ENCODE results near the gene CDC42EP2. TPM values are rescaled to one million over a fixed set of nuclear protein-coding genes. Genes with fewer than 3 reads are reported as not detected.

The CDC42EP2 gene
- total RNA-seq, 4 donors from 2014 or later: 2.5 to 4.2 (median 3.4) TPM; not detected in 1

- WGBS, 2 donors: 89 to 92% methylated on average over 5 to 7 of the region's 7 CpGs
- TF ChIP-seq CTCF (IDR thresholded peaks at IDR 0.05) (no peak), POLR2A (IDR thresholded peaks at IDR 0.05) (no peak)
- no peak for DNase-seq (ENCODE audit: low spot score in 2 of 2)
- H3K4me3 ChIP-seq (ENCODE audit: low read depth, poor library complexity, severe bottlenecking): no peak overlapping the region
- intact Hi-C loops (cut with DNase I; ENCODE audit: low total_unique reads): no loop called here
These were observed 10.1 kb upstream of the CDC42EP2 start for GRCh38 chr11:65304613-65305012.

- intact Hi-C loops (cut with DNase I; ENCODE audit: low total_unique reads): no loop called here
- TF ChIP-seq CTCF (IDR thresholded peaks at IDR 0.05) (no peak), POLR2A (IDR thresholded peaks at IDR 0.05) (no peak)
- WGBS, 2 donors: 84 to 85% methylated on average over 16 to 17 of the region's 17 CpGs
These were observed 9.0 kb upstream of the CDC42EP2 start for GRCh38 chr11:65305501-65306268.

GRCh38 chr11:65307298-65308229, 7.1 kb upstream of the CDC42EP2 start:
- intact Hi-C loops (cut with DNase I; ENCODE audit: low total_unique reads): no loop called here
- WGBS, 2 donors: 80 to 86% methylated on average over 6 of the region's 6 CpGs
- H3K4me3 ChIP-seq (ENCODE audit: low read depth, poor library complexity, severe bottlenecking): no peak overlapping the region
- DNase-seq (ENCODE audit: low spot score in 2 of 2): no peak
- no peak for TF ChIP-seq POLR2A (IDR thresholded peaks at IDR 0.05)
- no peak for TF ChIP-seq CTCF (IDR thresholded peaks at IDR 0.05)

More at GRCh38 chr11:65305501-65306268, 9.0 kb upstream of the CDC42EP2 start:
- no peak for DNase-seq (ENCODE audit: low spot score in 2 of 2)
- H3K4me3 ChIP-seq (ENCODE audit: low read depth, poor library complexity, severe bottlenecking): no peak overlapping the region

GRCh38 chr11:65308281-65308891, 6.3 kb upstream of the CDC42EP2 start:
- no peak for DNase-seq (ENCODE audit: low spot score in 2 of 2)
- intact Hi-C loops (cut with DNase I; ENCODE audit: low total_unique reads): no loop called here
- 30% methylated on average over 7 of the region's 7 CpGs for whole genome bisulfite sequencing, 2 donors
- TF ChIP-seq POLR2A (IDR thresholded peaks at IDR 0.05) (no peak), CTCF (IDR thresholded peaks at IDR 0.05) (no peak)
- no peak overlapping the region for H3K4me3 ChIP-seq (ENCODE audit: low read depth, poor library complexity, severe bottlenecking)

- DNase-seq (ENCODE audit: low spot score in 2 of 2): no peak
- 47 to 52% methylated on average over 5 of the region's 5 CpGs for WGBS, 2 donors
- no peak overlapping the region for H3K4me3 ChIP-seq (ENCODE audit: low read depth, poor library complexity, severe bottlenecking)
- TF ChIP-seq CTCF (IDR thresholded peaks at IDR 0.05) (no peak), POLR2A (IDR thresholded peaks at IDR 0.05) (no peak)
- intact Hi-C loops (cut with DNase I; ENCODE audit: low total_unique reads): no loop called here
These were observed 5.7 kb upstream of the CDC42EP2 start for GRCh38 chr11:65309006-65309405.

Measured in lower leg skin (tissue), 4 donors.